ENCODE results near the gene SLC4A2. TPM values are rescaled to one million over a fixed set of nuclear protein-coding genes. Genes with fewer than 3 reads are reported as not detected.

The SLC4A2 gene
- polyA plus RNA-seq, 2 of the 4 experiments (the other 2 are of a cell fraction) = 112 to 275 TPM

DNA sequence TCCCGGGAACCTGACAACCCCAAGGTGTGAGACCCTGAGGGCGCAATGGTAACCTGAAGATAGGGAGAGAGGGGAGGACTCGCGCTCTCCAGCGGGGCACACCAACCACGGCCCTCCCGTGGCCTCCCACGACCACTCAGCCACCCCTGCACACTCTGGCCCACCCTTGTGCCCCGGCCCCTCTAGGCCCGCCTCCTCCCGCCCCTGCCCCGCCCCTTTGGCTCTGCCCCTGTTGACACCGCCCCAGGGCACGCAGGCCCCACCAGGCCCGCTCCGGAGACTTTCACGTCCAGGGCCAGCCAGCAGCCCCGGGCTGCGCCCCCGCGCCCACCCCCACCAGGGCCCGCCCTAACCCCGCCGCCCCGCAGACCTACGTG lies 46.0 kb upstream of the SLC4A2 start:
- H3K4me2 ChIP-seq = no peak overlapping the region
- ATAC-seq (no peak), DNase-seq (ENCODE audit: low read depth in 1 of 2, low spot score in 1 of 2) (no peak), FAIRE-seq (no peak)
- no peak overlapping the region for H3K4me3 ChIP-seq
- H3K4me1 ChIP-seq = peaks cover 24% of the 10 kb centered on the region; the same call in 2 of the 3 replicates
- WGBS (ENCODE audit: missing lambda C conversion rate) = 63% methylated on average over 8 of the region's 26 CpGs
- H3K27ac ChIP-seq = no peak overlapping the region
- no peaks in the 10 kb centered on the region for H3K9me3 ChIP-seq
- TF ChIP-seq, protein P1, sequence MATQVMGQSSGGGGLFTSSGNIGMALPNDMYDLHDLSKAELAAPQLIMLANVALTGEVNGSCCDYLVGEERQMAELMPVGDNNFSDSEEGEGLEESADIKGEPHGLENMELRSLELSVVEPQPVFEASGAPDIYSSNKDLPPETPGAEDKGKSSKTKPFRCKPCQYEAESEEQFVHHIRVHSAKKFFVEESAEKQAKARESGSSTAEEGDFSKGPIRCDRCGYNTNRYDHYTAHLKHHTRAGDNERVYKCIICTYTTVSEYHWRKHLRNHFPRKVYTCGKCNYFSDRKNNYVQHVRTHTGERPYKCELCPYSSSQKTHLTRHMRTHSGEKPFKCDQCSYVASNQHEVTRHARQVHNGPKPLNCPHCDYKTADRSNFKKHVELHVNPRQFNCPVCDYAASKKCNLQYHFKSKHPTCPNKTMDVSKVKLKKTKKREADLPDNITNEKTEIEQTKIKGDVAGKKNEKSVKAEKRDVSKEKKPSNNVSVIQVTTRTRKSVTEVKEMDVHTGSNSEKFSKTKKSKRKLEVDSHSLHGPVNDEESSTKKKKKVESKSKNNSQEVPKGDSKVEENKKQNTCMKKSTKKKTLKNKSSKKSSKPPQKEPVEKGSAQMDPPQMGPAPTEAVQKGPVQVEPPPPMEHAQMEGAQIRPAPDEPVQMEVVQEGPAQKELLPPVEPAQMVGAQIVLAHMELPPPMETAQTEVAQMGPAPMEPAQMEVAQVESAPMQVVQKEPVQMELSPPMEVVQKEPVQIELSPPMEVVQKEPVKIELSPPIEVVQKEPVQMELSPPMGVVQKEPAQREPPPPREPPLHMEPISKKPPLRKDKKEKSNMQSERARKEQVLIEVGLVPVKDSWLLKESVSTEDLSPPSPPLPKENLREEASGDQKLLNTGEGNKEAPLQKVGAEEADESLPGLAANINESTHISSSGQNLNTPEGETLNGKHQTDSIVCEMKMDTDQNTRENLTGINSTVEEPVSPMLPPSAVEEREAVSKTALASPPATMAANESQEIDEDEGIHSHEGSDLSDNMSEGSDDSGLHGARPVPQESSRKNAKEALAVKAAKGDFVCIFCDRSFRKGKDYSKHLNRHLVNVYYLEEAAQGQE (IDR thresholded peaks at IDR 0.05) = no peak
- TF ChIP-seq RAD21 (conservative IDR thresholded peaks at IDR 0.05 in 1 of 2, IDR thresholded peaks at IDR 0.05 in 1 of 2) (no peak), CHD4 (IDR thresholded peaks at IDR 0.05; ENCODE audit: borderline replicate concordance) (no peak), JUN (IDR thresholded peaks at IDR 0.05) (no peak), RNF2 (IDR thresholded peaks at IDR 0.05; ENCODE audit: borderline replicate concordance, low read depth) (no peak), FOXS1 (CRISPR knock-in tag; IDR thresholded peaks at IDR 0.05) (no peak), NR3C1 (IDR thresholded peaks at IDR 0.05) (no peak), KDM1A (IDR thresholded peaks at IDR 0.05; ENCODE audit: low read depth) (no peak)
- TF ChIP-seq, protein P2, sequence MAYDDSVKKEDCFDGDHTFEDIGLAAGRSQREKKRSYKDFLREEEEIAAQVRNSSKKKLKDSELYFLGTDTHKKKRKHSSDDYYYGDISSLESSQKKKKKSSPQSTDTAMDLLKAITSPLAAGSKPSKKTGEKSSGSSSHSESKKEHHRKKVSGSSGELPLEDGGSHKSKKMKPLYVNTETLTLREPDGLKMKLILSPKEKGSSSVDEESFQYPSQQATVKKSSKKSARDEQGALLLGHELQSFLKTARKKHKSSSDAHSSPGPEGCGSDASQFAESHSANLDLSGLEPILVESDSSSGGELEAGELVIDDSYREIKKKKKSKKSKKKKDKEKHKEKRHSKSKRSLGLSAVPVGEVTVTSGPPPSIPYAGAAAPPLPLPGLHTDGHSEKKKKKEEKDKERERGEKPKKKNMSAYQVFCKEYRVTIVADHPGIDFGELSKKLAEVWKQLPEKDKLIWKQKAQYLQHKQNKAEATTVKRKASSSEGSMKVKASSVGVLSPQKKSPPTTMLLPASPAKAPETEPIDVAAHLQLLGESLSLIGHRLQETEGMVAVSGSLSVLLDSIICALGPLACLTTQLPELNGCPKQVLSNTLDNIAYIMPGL (CRISPR knock-in tag; IDR thresholded peaks at IDR 0.05; ENCODE audit: borderline replicate concordance) = no peak
- ChIA-PET POLR2A (no interaction called here), CTCF (interaction anchor here (1.0 to 2.3 kb wide), 9 partner anchors 9 to 107 kb away, joined by 3 to 12 read pairs (median 5); partner anchors contain the start of gene ATG9B)

DNA sequence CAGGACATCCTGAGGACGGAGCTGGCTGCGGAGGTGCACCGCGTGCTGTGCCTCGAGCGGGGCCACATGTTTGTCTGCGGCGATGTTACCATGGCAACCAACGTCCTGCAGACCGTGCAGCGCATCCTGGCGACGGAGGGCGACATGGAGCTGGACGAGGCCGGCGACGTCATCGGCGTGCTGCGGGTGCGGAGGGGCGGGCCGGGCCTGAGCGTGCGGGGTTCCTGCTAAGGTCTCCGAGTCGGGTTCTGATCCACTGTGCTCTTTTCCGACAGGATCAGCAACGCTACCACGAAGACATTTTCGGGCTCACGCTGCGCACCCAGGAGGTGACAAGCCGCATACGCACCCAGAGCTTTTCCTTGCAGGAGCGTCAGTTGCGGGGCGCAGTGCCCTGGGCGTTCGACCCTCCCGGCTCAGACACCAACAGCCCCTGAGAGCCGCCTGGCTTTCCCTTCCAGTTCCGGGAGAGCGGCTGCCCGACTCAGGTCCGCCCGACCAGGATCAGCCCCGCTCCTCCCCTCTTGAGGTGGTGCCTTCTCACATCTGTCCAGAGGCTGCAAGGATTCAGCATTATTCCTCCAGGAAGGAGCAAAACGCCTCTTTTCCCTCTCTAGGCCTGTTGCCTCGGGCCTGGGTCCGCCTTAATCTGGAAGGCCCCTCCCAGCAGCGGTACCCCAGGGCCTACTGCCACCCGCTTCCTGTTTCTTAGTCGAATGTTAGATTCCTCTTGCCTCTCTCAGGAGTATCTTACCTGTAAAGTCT lies 45.5 kb upstream of the SLC4A2 start:
- H3K4me3 ChIP-seq = no peak overlapping the region
- H3K4me2 ChIP-seq = no peak overlapping the region
- no peak for DNase-seq (ENCODE audit: low read depth in 1 of 2, low spot score in 1 of 2)
- FAIRE-seq = no peak
- no peaks in the 10 kb centered on the region for H3K9me3 ChIP-seq
- TF ChIP-seq, protein P2 (CRISPR knock-in tag; IDR thresholded peaks at IDR 0.05; ENCODE audit: borderline replicate concordance) = no peak
- TF ChIP-seq, protein P3, sequence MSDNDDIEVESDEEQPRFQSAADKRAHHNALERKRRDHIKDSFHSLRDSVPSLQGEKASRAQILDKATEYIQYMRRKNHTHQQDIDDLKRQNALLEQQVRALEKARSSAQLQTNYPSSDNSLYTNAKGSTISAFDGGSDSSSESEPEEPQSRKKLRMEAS (IDR thresholded peaks at IDR 0.05) = no peak
- TF ChIP-seq ZC3H11A (IDR thresholded peaks at IDR 0.05) (no peak), ZNF302 (CRISPR knock-in tag; IDR thresholded peaks at IDR 0.05) (no peak), HOXB13 (CRISPR knock-in tag; IDR thresholded peaks at IDR 0.05; ENCODE audit: low read depth) (no peak), KDM5A (IDR thresholded peaks at IDR 0.05) (no peak), RNF2 (IDR thresholded peaks at IDR 0.05; ENCODE audit: borderline replicate concordance, low read depth) (no peak), GATA3 (IDR thresholded peaks at IDR 0.05; ENCODE audit: borderline replicate concordance) (no peak), JUNB (IDR thresholded peaks at IDR 0.05) (no peak), CHD4 (IDR thresholded peaks at IDR 0.05; ENCODE audit: borderline replicate concordance) (no peak), ZFP36 (IDR thresholded peaks at IDR 0.05; ENCODE audit: borderline replicate concordance, partially characterized antibody) (no peak), CBX8 (IDR thresholded peaks at IDR 0.05) (no peak), HEYL (CRISPR knock-in tag; IDR thresholded peaks at IDR 0.05) (no peak)
- TF ChIP-seq, protein P4, sequence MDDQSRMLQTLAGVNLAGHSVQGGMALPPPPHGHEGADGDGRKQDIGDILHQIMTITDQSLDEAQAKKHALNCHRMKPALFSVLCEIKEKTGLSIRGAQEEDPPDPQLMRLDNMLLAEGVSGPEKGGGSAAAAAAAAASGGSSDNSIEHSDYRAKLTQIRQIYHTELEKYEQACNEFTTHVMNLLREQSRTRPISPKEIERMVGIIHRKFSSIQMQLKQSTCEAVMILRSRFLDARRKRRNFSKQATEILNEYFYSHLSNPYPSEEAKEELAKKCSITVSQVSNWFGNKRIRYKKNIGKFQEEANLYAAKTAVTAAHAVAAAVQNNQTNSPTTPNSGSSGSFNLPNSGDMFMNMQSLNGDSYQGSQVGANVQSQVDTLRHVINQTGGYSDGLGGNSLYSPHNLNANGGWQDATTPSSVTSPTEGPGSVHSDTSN (IDR thresholded peaks at IDR 0.05) = no peak
- TF ChIP-seq, protein P5, sequence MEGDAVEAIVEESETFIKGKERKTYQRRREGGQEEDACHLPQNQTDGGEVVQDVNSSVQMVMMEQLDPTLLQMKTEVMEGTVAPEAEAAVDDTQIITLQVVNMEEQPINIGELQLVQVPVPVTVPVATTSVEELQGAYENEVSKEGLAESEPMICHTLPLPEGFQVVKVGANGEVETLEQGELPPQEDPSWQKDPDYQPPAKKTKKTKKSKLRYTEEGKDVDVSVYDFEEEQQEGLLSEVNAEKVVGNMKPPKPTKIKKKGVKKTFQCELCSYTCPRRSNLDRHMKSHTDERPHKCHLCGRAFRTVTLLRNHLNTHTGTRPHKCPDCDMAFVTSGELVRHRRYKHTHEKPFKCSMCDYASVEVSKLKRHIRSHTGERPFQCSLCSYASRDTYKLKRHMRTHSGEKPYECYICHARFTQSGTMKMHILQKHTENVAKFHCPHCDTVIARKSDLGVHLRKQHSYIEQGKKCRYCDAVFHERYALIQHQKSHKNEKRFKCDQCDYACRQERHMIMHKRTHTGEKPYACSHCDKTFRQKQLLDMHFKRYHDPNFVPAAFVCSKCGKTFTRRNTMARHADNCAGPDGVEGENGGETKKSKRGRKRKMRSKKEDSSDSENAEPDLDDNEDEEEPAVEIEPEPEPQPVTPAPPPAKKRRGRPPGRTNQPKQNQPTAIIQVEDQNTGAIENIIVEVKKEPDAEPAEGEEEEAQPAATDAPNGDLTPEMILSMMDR (IDR thresholded peaks at IDR 0.05) = no peak
- TF ChIP-seq, protein P6, sequence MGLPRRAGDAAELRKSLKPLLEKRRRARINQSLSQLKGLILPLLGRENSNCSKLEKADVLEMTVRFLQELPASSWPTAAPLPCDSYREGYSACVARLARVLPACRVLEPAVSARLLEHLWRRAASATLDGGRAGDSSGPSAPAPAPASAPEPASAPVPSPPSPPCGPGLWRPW (IDR thresholded peaks at IDR 0.05) = no peak
- ATAC-seq = no peak
- ChIA-PET POLR2A (interaction anchor here (0.6 kb wide), 1 partner anchor 96 kb away, joined by 5 read pairs; no protein-coding TSS in a partner anchor), CTCF (interaction anchor here (0.6 to 1.9 kb wide), 9 partner anchors 10 to 726 kb away, joined by 3 to 10 read pairs (median 4); partner anchors contain the start of genes ATG9B and NOS3)
- H3K4me1 ChIP-seq = peaks cover 29% of the 10 kb centered on the region; the same call in 2 of the 3 replicates
- no peak overlapping the region for H3K27ac ChIP-seq
- WGBS (ENCODE audit: missing lambda C conversion rate) = 88% methylated on average over 40 of the region's 55 CpGs
